KOPT-K1 (cell line): ENCODE measurements around the gene PRRC2B.

Experiments
- H3K27ac ChIP-seq: fragments of 200-600 bp; sonication (generic); 2 replicates; pipeline ENCODE4 v1.5.1; 2016; ENCODE audit warnings: antibody characterized with exemption, mild to moderate bottlenecking, low read depth, low read length; ENCODE audit not compliant: poor library complexity, severe bottlenecking
- H3K36me3 ChIP-seq: fragments of 200-600 bp; sonication (generic); 2 replicates; pipeline ENCODE4 v1.5.1; 2017; ENCODE audit warnings: antibody characterized with exemption, mild to moderate bottlenecking, low read length, moderate library complexity; ENCODE audit not compliant: insufficient read depth
- H3K9me3 ChIP-seq: fragments of 200-600 bp; sonication (generic); 2 replicates; pipeline ENCODE4 v1.5.1; 2017; ENCODE audit warnings: antibody characterized with exemption, low read length, mild to moderate bottlenecking; ENCODE audit not compliant: insufficient read depth, poor library complexity, severe bottlenecking

PRRC2B gene

DNA sequence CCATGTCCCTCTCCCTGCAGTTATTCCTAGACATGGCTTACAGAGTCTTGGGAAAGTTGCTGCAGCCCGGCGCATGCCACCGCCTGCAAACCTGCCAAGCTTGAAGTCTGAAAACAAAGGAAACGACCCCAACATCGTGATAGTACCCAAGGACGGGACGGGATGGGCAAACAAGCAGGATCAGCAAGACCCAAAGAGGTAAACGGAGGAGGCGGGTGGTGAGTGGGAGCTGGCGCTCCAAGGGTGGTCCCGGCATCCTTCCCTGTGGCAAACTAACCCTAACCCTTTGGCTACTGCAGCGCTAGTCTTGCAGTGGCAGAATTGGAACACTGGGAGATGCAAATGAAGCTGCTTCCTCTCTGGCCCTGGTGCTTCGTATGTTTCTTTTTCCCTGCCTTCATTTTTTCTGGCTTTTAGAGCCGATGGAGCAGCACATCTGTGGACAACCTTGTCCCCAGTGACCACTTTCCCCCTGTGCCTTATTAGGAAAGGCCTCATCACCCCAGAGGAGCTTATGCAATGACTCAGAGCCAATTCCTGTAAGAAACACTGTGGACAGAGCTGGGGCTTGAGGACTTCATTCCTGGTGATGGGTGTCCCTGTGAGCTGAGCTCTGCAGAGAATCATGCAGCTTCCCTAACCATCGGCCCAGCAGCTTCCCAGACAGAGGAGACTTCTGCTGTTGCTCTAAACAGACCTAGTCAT lies 38.9 kb downstream of the PRRC2B start:
- H3K27ac ChIP-seq: no peak overlapping the region
- peaks cover 71% of the 10 kb centered on the region for H3K36me3 ChIP-seq
- no peaks in the 10 kb centered on the region for H3K9me3 ChIP-seq

DNA sequence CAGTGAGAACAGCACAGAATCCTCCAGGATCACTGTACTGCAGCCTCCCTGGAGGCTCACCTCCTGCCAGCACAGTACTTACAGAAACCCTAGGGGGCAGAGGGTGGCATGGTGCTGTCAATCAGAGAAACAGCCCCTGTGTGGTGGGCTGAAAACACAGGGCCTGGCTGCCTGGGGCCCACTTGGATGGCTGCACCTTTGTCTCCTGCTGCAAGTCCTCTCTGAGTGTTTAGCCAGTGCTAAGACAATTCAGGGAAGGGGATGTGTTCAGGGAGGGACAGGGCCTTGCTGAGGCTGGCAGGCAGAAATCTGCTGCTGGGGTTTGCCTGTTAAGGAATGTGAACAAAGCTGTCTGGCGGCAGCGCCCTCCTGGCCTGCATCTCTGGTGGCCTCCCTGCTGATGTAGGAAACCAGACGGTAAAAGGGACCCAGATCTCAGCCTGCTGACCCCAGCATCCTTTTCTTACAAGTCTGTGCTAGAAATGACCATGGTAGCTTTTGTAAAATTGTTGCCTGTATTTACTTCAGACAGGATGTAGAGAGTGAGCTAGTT lies 39.5 kb downstream of the PRRC2B start:
- Histone ChIP-seq H3K9me3 (no peaks in the 10 kb centered on the region), H3K36me3 (peaks cover 77% of the 10 kb centered on the region), H3K27ac (no peak overlapping the region)

DNA sequence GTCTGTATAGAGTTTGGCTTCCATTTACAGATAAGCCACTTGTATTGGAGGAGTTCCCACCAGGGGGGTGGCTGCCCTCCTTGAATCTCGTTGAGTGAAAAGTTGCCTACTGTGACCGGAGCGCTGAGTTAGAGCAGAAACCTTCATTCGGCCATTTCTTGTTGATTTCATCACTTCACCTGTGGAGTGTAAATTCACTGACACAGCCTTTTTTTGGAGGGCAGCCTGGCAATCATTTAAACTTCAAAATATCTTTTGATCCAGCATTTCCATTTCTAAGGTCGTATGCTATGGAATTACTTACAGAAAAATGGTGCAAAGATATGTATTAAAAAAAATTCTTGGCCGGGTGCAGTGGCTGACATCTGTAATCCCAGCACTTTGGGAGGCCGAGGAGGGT lies 40.8 kb downstream of the PRRC2B start:
- Histone ChIP-seq H3K9me3 (no peaks in the 10 kb centered on the region), H3K36me3 (peaks cover 89% of the 10 kb centered on the region), H3K27ac (no peak overlapping the region)

- Histone ChIP-seq H3K36me3 (peaks cover 93% of the 10 kb centered on the region), H3K9me3 (no peaks in the 10 kb centered on the region), H3K27ac (no peak overlapping the region)
Measured at GRCh38 chr9:131436376-131436775, 42.5 kb downstream of the PRRC2B start.

DNA sequence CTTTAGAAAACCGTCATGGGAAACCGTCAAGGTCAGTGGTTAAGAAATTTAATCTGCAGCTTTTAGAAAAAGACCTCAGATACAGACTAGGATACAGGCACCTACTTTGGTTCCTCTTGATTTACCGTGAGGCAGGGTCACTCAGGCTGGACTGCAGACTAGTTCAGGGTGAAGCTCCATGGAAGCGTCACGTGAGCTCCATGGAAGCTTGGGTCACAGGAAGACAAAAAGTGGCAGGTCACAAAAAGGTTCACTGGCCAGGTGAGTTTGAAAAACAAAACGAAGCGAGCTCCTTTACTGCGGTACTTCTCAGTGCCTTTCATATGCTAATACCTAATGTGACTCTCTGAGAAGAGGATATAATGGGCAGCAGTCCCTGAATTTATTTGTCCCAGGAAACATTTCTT lies 43.0 kb downstream of the PRRC2B start:
- Histone ChIP-seq H3K9me3 (no peaks in the 10 kb centered on the region), H3K36me3 (peaks cover 97% of the 10 kb centered on the region), H3K27ac (no peak overlapping the region)

DNA sequence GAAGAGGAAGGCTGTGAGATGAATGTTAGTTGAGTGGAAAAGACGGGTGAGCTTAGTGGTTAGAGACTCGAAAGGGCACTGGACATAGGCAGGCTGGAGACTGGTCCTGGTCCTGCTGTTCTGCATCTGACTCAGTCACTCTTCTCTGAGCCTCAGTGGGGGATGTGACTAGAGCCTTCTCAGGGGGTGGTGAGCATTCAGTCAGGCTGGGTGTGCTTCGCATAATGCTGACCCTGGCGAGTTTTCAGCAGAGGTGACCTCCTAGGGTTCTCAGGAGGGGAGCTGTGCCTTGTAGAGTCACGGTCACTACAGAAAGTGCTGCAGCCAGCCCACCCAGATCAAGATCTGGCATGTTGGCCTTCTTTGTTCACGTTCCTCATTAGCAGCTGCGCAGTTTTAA lies 44.3 kb downstream of the PRRC2B start:
- Histone ChIP-seq H3K27ac (no peak overlapping the region), H3K36me3 (peaks cover 93% of the 10 kb centered on the region), H3K9me3 (no peaks in the 10 kb centered on the region)

- Histone ChIP-seq H3K27ac (no peak overlapping the region), H3K9me3 (no peaks in the 10 kb centered on the region), H3K36me3 (peaks cover 92% of the 10 kb centered on the region)
Measured at GRCh38 chr9:131439224-131439623, 45.3 kb downstream of the PRRC2B start.

DNA sequence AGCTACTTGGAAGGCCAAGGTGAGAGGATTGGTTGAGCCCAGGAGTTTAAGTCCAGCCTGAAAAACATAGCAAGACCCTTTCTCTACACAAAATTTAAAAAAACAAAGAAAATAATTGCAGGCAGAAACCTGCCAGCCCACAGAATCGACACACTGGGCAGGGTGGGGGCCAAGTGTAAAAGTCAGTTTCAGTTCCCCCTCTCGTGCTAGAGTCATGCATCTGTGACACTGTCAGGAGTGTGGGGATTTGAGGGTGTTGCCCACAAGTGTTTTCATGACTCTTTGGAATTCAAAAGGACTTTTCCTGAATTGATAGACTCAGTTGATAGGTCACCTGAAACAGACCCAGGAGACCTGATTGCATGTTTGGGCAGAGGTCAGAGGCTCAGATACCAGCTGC lies 47.6 kb downstream of the PRRC2B start:
- no peak overlapping the region for H3K27ac ChIP-seq
- peaks cover 95% of the 10 kb centered on the region for H3K36me3 ChIP-seq
- H3K9me3 ChIP-seq: no peaks in the 10 kb centered on the region

GRCh38 chr9:131442351-131442750 lies 48.5 kb downstream of the PRRC2B start:
- Histone ChIP-seq H3K27ac (no peak overlapping the region), H3K36me3 (peaks cover 95% of the 10 kb centered on the region), H3K9me3 (no peaks in the 10 kb centered on the region)

GRCh38 chr9:131443648-131444047 lies 49.8 kb downstream of the PRRC2B start:
- peaks cover 95% of the 10 kb centered on the region for H3K36me3 ChIP-seq
- no peak overlapping the region for H3K27ac ChIP-seq
- H3K9me3 ChIP-seq: no peaks in the 10 kb centered on the region

- Histone ChIP-seq H3K9me3 (no peaks in the 10 kb centered on the region), H3K27ac (no peak overlapping the region), H3K36me3 (peaks cover 93% of the 10 kb centered on the region)
Measured at GRCh38 chr9:131446276-131446675, 52.4 kb downstream of the PRRC2B start.

DNA sequence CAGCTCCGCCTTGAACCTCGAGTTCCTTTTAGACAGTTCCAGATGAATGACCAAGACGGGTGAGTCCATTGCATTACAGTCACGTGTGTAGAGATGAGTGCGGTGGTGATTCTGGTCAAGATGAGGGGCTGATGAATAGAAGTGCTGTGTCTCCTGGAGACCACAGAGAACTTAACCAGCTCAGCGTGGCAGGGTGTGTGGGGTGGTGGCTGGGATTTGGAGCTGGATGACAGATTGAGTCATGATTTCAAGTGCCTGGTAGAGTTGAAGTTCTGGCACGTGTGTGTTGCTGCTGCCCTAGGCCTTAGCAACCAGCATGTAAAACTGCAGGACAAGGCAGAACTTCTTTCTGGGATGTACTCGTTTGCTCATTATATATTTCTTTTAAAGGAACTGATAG lies 53.3 kb downstream of the PRRC2B start:
- Histone ChIP-seq H3K36me3 (peaks cover 92% of the 10 kb centered on the region), H3K27ac (no peak overlapping the region), H3K9me3 (no peaks in the 10 kb centered on the region)

DNA sequence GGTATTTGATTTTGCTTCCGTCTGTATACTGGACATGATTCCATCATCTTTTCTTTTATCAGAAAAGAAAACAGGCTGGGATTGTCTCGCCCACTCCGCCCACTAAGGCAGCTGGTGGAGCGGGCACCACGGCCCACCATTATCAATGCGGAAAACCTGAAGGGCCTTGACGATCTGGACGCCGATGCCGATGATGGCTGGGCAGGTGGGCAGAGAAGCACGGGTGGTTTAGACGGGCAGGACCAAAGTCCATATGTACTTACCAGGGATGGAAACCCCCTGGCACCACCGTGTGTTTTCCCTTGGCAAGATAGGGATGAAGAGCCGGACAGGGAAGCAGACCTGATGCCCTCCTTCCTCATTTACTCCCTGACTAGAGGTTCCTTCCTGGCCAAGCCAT lies 53.7 kb downstream of the PRRC2B start:
- no peak overlapping the region for H3K27ac ChIP-seq
- H3K36me3 ChIP-seq: peaks cover 90% of the 10 kb centered on the region
- no peaks in the 10 kb centered on the region for H3K9me3 ChIP-seq

DNA sequence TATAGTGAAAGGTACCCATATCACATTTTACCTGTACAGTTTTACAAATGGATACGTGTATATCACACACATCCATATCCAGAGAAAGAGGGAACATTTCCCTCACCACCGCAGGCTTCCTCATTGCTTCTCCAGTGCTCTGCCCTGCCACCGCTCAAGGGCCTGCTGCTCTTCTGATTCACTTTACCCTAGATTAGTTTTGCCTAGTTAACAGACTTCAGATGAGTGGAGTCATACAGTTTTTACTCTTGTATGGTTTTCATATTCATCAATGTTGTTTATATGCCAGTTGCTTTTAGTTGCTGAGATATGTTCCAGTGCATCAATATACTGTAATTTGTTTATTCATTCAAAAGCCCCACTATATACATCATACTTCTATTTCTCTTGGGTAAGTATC lies 54.9 kb downstream of the PRRC2B start:
- Histone ChIP-seq H3K36me3 (peaks cover 89% of the 10 kb centered on the region), H3K27ac (no peak overlapping the region), H3K9me3 (no peaks in the 10 kb centered on the region)

DNA sequence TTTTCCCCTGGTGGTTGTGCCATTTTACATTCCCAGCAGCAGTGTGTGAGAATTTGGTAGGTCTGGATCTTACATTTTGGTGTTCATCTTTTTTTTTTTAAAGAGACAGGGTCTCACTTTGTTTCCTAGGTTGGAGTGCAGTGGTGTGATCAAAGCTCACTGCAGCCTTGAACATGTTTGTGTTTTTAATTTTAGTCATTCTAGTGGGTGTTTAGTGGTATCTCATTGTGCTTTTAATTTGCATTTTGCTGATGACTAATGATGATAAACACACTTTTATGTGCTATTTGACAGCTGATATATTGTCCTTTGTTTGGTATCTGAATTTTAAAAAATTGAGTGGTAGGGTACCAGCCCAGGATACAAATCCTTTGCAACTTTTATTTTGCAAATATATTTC lies 55.4 kb downstream of the PRRC2B start:
- H3K9me3 ChIP-seq: no peaks in the 10 kb centered on the region
- peaks cover 89% of the 10 kb centered on the region for H3K36me3 ChIP-seq
- H3K27ac ChIP-seq: no peak overlapping the region

DNA sequence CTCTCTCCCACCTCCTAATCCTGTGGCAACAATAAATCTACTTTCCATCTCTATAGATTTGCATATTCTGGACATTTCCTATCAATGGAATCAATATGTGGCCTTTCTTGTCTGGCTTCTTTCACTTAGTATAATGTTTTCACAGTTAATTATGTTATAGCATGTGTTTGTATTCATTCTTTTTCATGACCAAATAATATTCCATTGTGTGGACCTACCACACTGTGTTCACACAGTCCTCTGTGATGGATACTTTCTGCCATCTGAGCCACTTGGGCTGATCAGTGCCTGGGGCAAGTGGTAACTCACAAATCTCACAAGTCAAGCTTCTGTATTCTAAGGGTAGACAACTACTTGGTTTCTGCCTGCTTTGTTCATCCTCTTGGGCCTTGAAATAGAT lies 60.1 kb downstream of the PRRC2B start:
- Histone ChIP-seq H3K9me3 (no peaks in the 10 kb centered on the region), H3K36me3 (peaks cover 89% of the 10 kb centered on the region), H3K27ac (no peak overlapping the region)
